A673 (cell line): ENCODE data around the gene MEF2C. TPM values are rescaled to one million over a fixed set of nuclear protein-coding genes. Genes with fewer than 3 reads are reported as not detected.

Experiments
- BruUV-seq: library from RNA; stranded (reverse); fragments of 400-500 nt; replicated peaks from 2 replicates; lab custom pipeline; 2021; lab: Mats Ljungman, UMichigan
- CTCF ChIA-PET: fragments of 300-600 bp; sonication (Branson Sonifier 250); formaldehyde crosslinking; loops from one replicate; lab custom pipeline; 2022; ENCODE audit warnings: antibody characterized with exemption; lab: Charles Lee
- POLR2A ChIA-PET: fragments of 300-600 bp; sonication (Branson Sonifier 250); formaldehyde crosslinking; loops from one replicate; lab custom pipeline; 2022; ENCODE audit warnings: antibody characterized with exemption; ENCODE audit not compliant: low non-redundant PET; lab: Charles Lee
- DNase-seq: peaks from one replicate; pipeline ENCODE4 v3.0.0-alpha.2; 2015; ENCODE audit warnings: low spot score
- H3K27ac ChIP-seq: fragments of 200-600 bp; sonication (generic); 2 replicates; pipeline ENCODE4 v1.5.1; 2016; ENCODE audit warnings: mixed run types, low read depth, mild to moderate bottlenecking, mixed read lengths, antibody characterized with exemption, low read length; ENCODE audit not compliant: poor library complexity, severe bottlenecking
- H3K27me3 ChIP-seq: fragments of 200-600 bp; sonication (generic); replicated peaks from 2 replicates; pipeline ENCODE4 v1.6.1; 2017; ENCODE audit warnings: mixed run types, low read depth, mild to moderate bottlenecking, mixed read lengths, antibody characterized with exemption, low read length; ENCODE audit not compliant: insufficient read depth, poor library complexity
- H3K36me3 ChIP-seq: fragments of 200-600 bp; sonication (generic); 2 replicates; pipeline ENCODE4 v1.6.1; 2016; ENCODE audit warnings: mixed run types, mild to moderate bottlenecking, mixed read lengths, antibody characterized with exemption, low read length; ENCODE audit not compliant: insufficient read depth, poor library complexity, severe bottlenecking
- H3K4me1 ChIP-seq: fragments of 200-600 bp; sonication (generic); 2 replicates; pipeline ENCODE4 v1.6.1; 2017; ENCODE audit warnings: mixed run types, mild to moderate bottlenecking, mixed read lengths, antibody characterized with exemption, low read length; ENCODE audit not compliant: insufficient read depth, poor library complexity, severe bottlenecking
- H3K4me3 ChIP-seq: fragments of 200-600 bp; sonication (generic); 2 replicates; pipeline ENCODE4 v1.5.1; 2016; ENCODE audit warnings: low read depth, mixed run types, mild to moderate bottlenecking, mixed read lengths, low read length; ENCODE audit not compliant: poor library complexity, severe bottlenecking
- H3K9me3 ChIP-seq: fragments of 200-600 bp; sonication (generic); 2 replicates; pipeline ENCODE4 v1.6.1; 2016; ENCODE audit warnings: mixed run types, low read depth, mild to moderate bottlenecking, mixed read lengths, antibody characterized with exemption, low read length; ENCODE audit not compliant: poor library complexity, severe bottlenecking
- EZH2 ChIP-seq: fragments of 200-600 bp; sonication (generic); IDR thresholded peaks from 2 replicates; pipeline ENCODE4 v1.6.1; 2017; ENCODE audit warnings: borderline replicate concordance, low read depth, mild to moderate bottlenecking, mixed read lengths, antibody characterized with exemption, low read length; ENCODE audit not compliant: poor library complexity, severe bottlenecking
- intact Hi-C: fragments of 100-400 bp; cut with micrococcal nuclease; formaldehyde crosslinking; loops from one replicate; pipeline ENCODE4 v1.10.0; 2022; ENCODE audit not compliant: unreplicated experiment
- total RNA-seq: library from RNA; stranded (reverse); gene quantifications from 2 replicates; pipeline ENCODE4 v1.2.3, GENCODE V29; 2021
- TF ChIP-seq, protein P1 (sequence below): fragments of 300-800, 200-600 bp; sonication (generic); conservative IDR thresholded peaks from 2 replicates; pipeline ENCODE4 v1.5.1; 2017; ENCODE audit warnings: low read depth, mild to moderate bottlenecking, antibody characterized with exemption, low read length, moderate library complexity, mixed read lengths

Gene MEF2C
- total RNA-seq, 1 experiment from 2014 or later = 2.0 TPM

DNA sequence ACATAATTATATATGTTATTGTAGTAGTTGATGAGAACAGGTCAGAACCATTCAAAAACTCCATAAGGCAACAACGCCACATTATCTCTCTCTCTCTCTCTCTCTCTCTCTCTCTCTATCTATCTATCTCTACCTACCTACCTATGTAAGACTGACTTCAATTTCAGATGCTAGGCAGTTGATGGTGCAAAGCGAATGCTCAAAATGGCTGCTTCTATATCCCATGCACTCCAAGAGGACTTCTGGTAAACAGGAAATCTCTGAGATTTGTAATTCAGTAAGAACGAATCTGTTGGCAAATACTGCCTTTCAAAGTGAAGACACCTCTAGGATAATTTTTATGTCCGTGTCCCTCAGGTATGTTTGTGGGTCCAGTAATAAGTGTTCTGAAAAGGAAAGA is 43.7 kb downstream of the MEF2C start:
- BruUV-seq = no TSS peak
- intact Hi-C loops = no loop called here
- ChIA-PET POLR2A (no interaction called here), CTCF (no interaction called here)
- Histone ChIP-seq H3K4me1 (no peaks in the 10 kb centered on the region), H3K9me3 (no peaks in the 10 kb centered on the region), H3K4me3 (no peak overlapping the region), H3K36me3 (no peaks in the 10 kb centered on the region), H3K27ac (no peak overlapping the region), H3K27me3 (no peaks in the 10 kb centered on the region)
- TF ChIP-seq, protein P1, sequence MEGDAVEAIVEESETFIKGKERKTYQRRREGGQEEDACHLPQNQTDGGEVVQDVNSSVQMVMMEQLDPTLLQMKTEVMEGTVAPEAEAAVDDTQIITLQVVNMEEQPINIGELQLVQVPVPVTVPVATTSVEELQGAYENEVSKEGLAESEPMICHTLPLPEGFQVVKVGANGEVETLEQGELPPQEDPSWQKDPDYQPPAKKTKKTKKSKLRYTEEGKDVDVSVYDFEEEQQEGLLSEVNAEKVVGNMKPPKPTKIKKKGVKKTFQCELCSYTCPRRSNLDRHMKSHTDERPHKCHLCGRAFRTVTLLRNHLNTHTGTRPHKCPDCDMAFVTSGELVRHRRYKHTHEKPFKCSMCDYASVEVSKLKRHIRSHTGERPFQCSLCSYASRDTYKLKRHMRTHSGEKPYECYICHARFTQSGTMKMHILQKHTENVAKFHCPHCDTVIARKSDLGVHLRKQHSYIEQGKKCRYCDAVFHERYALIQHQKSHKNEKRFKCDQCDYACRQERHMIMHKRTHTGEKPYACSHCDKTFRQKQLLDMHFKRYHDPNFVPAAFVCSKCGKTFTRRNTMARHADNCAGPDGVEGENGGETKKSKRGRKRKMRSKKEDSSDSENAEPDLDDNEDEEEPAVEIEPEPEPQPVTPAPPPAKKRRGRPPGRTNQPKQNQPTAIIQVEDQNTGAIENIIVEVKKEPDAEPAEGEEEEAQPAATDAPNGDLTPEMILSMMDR = no peak
- TF ChIP-seq EZH2 = no peak
- no peak for DNase-seq

DNA sequence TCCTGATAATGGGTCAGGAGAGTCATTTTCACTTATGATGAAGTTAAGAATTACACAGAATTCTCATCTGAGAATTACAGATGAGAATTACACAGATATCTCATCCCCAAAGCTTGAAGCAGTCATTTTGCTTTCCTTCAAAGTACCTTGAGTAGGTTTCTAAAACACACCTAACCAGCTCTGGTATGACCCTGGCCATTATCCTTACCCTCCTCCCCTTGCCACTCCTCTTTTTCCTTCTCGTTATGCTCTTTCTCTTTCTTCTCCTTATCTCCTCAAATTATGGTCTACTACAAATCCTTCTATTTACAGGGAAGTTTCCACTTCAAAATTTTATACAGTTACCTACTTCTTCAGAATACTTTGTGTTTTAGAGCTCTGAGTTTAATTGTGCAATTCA is 44.5 kb downstream of the MEF2C start:
- TF ChIP-seq, protein P1 = no peak
- TF ChIP-seq EZH2 = no peak
- Histone ChIP-seq H3K27ac (no peak overlapping the region), H3K4me1 (no peaks in the 10 kb centered on the region), H3K36me3 (no peaks in the 10 kb centered on the region), H3K27me3 (no peaks in the 10 kb centered on the region), H3K9me3 (no peaks in the 10 kb centered on the region), H3K4me3 (no peak overlapping the region)
- DNase-seq = no peak
- ChIA-PET CTCF (no interaction called here), POLR2A (no interaction called here)
- intact Hi-C loops = no loop called here
- BruUV-seq = no TSS peak

DNA sequence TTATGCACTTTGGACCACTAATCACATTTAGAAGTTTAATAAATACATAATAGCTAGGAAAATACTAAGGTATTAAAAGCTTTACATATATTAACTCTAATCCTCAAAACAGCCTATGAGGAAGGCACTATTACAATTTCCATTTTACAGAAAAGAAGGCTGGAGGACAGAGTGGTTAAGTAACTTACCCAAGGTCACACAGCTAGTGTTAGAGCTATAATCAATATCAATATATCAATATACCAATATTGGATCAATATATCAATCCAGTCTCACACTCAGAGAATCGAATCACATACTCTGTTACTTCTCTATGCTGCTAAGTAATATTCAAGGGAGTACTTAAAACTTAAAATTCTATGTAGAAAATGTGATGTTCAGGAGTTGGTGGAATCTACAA is 45.2 kb downstream of the MEF2C start:
- Histone ChIP-seq H3K4me3 (no peak overlapping the region), H3K36me3 (no peaks in the 10 kb centered on the region), H3K4me1 (no peaks in the 10 kb centered on the region), H3K27ac (no peak overlapping the region), H3K9me3 (no peaks in the 10 kb centered on the region), H3K27me3 (no peaks in the 10 kb centered on the region)
- BruUV-seq = no TSS peak
- no peak for DNase-seq
- TF ChIP-seq, protein P1 = no peak
- TF ChIP-seq EZH2 = no peak
- POLR2A ChIA-PET = no interaction called here
- CTCF ChIA-PET = no interaction called here
- intact Hi-C loops = no loop called here
